ENCODE measurements around the gene LBHD1.

GRCh38 chr11:62614275-62614674, 57.8 kb downstream of the LBHD1 start:
- no peak for TF ChIP-seq CTCF (conservative IDR thresholded peaks at IDR 0.05)
- TF ChIP-seq EZH2 (IDR thresholded peaks at IDR 0.05; ENCODE audit: low read depth): no peak
